ENCODE measurements around the gene NCMAP.

DNA sequence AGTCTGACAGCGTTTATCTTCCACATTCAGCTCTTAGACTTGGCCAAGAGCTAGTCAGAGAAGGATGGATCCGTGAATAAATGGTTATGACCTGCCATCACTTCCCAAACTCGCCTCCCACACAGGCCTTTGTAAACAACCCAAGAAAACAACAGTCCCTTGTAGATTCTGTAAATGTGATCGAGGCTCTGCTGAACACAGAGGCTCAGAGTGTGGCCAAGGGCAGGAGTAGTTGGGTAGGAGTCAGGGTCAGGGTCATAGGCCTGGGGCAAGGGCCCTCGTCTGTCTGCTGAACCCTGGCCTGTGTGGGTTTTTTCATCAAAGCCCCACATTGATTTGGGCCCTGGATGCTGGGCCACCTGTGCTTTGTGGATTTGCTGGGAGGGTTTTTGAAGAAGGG lies 32.7 kb downstream of the NCMAP start:
- TF ChIP-seq, protein P1, sequence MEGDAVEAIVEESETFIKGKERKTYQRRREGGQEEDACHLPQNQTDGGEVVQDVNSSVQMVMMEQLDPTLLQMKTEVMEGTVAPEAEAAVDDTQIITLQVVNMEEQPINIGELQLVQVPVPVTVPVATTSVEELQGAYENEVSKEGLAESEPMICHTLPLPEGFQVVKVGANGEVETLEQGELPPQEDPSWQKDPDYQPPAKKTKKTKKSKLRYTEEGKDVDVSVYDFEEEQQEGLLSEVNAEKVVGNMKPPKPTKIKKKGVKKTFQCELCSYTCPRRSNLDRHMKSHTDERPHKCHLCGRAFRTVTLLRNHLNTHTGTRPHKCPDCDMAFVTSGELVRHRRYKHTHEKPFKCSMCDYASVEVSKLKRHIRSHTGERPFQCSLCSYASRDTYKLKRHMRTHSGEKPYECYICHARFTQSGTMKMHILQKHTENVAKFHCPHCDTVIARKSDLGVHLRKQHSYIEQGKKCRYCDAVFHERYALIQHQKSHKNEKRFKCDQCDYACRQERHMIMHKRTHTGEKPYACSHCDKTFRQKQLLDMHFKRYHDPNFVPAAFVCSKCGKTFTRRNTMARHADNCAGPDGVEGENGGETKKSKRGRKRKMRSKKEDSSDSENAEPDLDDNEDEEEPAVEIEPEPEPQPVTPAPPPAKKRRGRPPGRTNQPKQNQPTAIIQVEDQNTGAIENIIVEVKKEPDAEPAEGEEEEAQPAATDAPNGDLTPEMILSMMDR (IDR thresholded peaks at IDR 0.05), result no peak
- TF ChIP-seq, protein P2, sequence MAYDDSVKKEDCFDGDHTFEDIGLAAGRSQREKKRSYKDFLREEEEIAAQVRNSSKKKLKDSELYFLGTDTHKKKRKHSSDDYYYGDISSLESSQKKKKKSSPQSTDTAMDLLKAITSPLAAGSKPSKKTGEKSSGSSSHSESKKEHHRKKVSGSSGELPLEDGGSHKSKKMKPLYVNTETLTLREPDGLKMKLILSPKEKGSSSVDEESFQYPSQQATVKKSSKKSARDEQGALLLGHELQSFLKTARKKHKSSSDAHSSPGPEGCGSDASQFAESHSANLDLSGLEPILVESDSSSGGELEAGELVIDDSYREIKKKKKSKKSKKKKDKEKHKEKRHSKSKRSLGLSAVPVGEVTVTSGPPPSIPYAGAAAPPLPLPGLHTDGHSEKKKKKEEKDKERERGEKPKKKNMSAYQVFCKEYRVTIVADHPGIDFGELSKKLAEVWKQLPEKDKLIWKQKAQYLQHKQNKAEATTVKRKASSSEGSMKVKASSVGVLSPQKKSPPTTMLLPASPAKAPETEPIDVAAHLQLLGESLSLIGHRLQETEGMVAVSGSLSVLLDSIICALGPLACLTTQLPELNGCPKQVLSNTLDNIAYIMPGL (CRISPR knock-in tag; IDR thresholded peaks at IDR 0.05; ENCODE audit: borderline replicate concordance), result no peak
- TF ChIP-seq JUNB (IDR thresholded peaks at IDR 0.05) (no peak), NFE2L2 (conservative IDR thresholded peaks at IDR 0.05; ENCODE audit: low read length) (no peak), BHLHE40 (IDR thresholded peaks at IDR 0.05; ENCODE audit: low read depth, low read length) (no peak), JUN (IDR thresholded peaks at IDR 0.05) (no peak), POLR2A (IDR thresholded peaks at IDR 0.05; ENCODE audit: low read length) (no peak), RFX5 (IDR thresholded peaks at IDR 0.05) (no peak), MYC (IDR thresholded peaks at IDR 0.05; ENCODE audit: borderline replicate concordance, low read length) (no peak)
- TF ChIP-seq, protein P3, sequence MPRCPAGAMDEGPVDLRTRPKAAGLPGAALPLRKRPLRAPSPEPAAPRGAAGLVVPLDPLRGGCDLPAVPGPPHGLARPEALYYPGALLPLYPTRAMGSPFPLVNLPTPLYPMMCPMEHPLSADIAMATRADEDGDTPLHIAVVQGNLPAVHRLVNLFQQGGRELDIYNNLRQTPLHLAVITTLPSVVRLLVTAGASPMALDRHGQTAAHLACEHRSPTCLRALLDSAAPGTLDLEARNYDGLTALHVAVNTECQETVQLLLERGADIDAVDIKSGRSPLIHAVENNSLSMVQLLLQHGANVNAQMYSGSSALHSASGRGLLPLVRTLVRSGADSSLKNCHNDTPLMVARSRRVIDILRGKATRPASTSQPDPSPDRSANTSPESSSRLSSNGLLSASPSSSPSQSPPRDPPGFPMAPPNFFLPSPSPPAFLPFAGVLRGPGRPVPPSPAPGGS (IDR thresholded peaks at IDR 0.05), result no peak
- TF ChIP-seq, protein P4, sequence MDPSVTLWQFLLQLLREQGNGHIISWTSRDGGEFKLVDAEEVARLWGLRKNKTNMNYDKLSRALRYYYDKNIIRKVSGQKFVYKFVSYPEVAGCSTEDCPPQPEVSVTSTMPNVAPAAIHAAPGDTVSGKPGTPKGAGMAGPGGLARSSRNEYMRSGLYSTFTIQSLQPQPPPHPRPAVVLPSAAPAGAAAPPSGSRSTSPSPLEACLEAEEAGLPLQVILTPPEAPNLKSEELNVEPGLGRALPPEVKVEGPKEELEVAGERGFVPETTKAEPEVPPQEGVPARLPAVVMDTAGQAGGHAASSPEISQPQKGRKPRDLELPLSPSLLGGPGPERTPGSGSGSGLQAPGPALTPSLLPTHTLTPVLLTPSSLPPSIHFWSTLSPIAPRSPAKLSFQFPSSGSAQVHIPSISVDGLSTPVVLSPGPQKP (IDR thresholded peaks at IDR 0.05; ENCODE audit: low read depth, low read length), result no peak

Measured in A549 (cell line).